ENCODE results near the gene BRAP.

DNA sequence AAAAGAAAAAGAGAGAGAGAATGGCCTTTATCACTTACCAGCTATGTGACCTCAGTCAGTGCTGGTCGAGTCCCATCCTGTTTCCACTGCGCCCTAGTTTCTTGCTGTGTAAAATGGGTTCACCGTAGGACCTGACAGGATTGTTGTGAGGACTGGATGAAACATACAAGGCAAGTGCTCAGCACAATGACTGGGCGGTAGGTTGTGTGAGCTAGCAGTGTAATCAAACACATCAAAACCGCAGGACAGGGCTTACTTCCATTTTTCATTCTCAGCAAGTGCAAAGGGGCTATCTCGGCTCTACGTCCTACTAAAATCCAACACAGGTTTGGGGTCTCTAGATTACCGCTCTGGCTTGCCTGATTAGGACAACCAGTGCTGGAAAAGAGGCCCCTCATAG is 50.2 kb downstream of the BRAP start:
- TF ChIP-seq, protein P1, sequence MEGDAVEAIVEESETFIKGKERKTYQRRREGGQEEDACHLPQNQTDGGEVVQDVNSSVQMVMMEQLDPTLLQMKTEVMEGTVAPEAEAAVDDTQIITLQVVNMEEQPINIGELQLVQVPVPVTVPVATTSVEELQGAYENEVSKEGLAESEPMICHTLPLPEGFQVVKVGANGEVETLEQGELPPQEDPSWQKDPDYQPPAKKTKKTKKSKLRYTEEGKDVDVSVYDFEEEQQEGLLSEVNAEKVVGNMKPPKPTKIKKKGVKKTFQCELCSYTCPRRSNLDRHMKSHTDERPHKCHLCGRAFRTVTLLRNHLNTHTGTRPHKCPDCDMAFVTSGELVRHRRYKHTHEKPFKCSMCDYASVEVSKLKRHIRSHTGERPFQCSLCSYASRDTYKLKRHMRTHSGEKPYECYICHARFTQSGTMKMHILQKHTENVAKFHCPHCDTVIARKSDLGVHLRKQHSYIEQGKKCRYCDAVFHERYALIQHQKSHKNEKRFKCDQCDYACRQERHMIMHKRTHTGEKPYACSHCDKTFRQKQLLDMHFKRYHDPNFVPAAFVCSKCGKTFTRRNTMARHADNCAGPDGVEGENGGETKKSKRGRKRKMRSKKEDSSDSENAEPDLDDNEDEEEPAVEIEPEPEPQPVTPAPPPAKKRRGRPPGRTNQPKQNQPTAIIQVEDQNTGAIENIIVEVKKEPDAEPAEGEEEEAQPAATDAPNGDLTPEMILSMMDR (IDR thresholded peaks at IDR 0.05) = no peak
- TF ChIP-seq POLR2A (IDR thresholded peaks at IDR 0.05) (no peak), POLR2AphosphoS5 (IDR thresholded peaks at IDR 0.05) (no peak)

Data from prostate gland (tissue), 2 donors.